Kidney (tissue), 14 donors: ENCODE data around the gene PPP1R16B. TPM values are rescaled to one million over a fixed set of nuclear protein-coding genes. Genes with fewer than 3 reads are reported as not detected.

Experiments used
- DNase-seq, 5 donors: peaks; one replicate each; pipeline ENCODE4 v3.0.0-alpha.2; 2013 to 2020
- FAIRE-seq: peaks from 2 replicates; lab custom pipeline; 2012; peaks lifted over from hg19 to GRCh38; lab: Jason Lieb, UNC
- H3K27ac ChIP-seq, 2 donors: one replicate each; pipeline ENCODE4 v1.7.0; 2013; ENCODE audit warnings: low read depth in 2 of 2, low read length in 2 of 2, inconsistent platforms in 1 of 2
- H3K27me3 ChIP-seq: one replicate; pipeline ENCODE4 v1.7.1; 2013; ENCODE audit warnings: low read length, inconsistent platforms; ENCODE audit not compliant: control insufficient read depth, insufficient read depth
- H3K36me3 ChIP-seq, 3 donors: one replicate each; pipeline versions ENCODE4 v1.7.0 to v1.7.1; 2013; ENCODE audit warnings: low read length in 3 of 3, control low read depth in 1 of 3, inconsistent platforms in 1 of 3; ENCODE audit not compliant: insufficient read depth in 3 of 3, control insufficient read depth in 2 of 3
- H3K4me1 ChIP-seq, 3 donors: one replicate each; pipeline versions ENCODE4 v1.7.0 to v1.7.1; 2013; ENCODE audit warnings: low read length in 3 of 3, inconsistent platforms in 1 of 3, low read depth in 1 of 3; ENCODE audit not compliant: control insufficient read depth in 2 of 3, insufficient read depth in 2 of 3
- H3K4me3 ChIP-seq, 3 donors: one replicate each; pipeline versions ENCODE4 v1.7.0 to v1.8.1; 2013; ENCODE audit warnings: low read length in 3 of 3, control low read depth in 1 of 3, inconsistent platforms in 1 of 3
- H3K9ac ChIP-seq, 3 donors: one replicate each; pipeline versions ENCODE4 v1.7.0 to v1.7.1; 2013; ENCODE audit warnings: low read length in 3 of 3, control low read depth in 1 of 3, inconsistent platforms in 1 of 3
- H3K9me3 ChIP-seq, 3 donors: one replicate each; pipeline versions ENCODE4 v1.7.0 to v1.7.1; 2013; ENCODE audit warnings: low read length in 3 of 3, control low read depth in 1 of 3, inconsistent platforms in 1 of 3; ENCODE audit not compliant: control insufficient read depth in 2 of 3, insufficient read depth in 1 of 3
- CTCF ChIP-seq: IDR thresholded peaks from 3 replicates; pipeline ENCODE4 v1.5.1; 2012; ENCODE audit warnings: mild to moderate bottlenecking, moderate library complexity, borderline replicate concordance; ENCODE audit not compliant: insufficient read depth; ENCODE audit errors: extremely low read depth
- intact Hi-C: fragments of 100-400 bp; cut with DNase I; formaldehyde crosslinking; loops from one replicate; pipeline ENCODE4 v1.11.1; 2022
- polyA plus RNA-seq: library from polyadenylated mRNA; stranded (reverse); fragments of 350-450 nt; fragmentation: Illumina TruSeq; extraction: RNeasy Lipid Tissue Mini Kit (QIAGEN cat#74804); gene quantifications from one replicate; pipeline ENCODE4 v1.2.3, GENCODE V29; 2014; ENCODE audit warnings: low read depth, low replicate concordance; ENCODE audit not compliant: insufficient read depth
- total RNA-seq: library from RNA; stranded (reverse); fragmentation: NEBNext Ultra II Directional; extraction: Animal tissue kit (Norgen Biotek cat#: 25700); gene quantifications from one replicate; pipeline ENCODE4 v1.2.1, GENCODE V29; 2021
- donor health status: control.
- donor health status: control.
- donor health status: control.
- donor health status: control.
- donor health status: control.
- donor health status: DM: yes; HTN: yes; CAD: no.
- donor health status: Normal renal cell carcinoma (clear cell type).

The PPP1R16B gene
- total and polyA plus RNA-seq, 2 donors from 2014 or later, result 11.5 to 29.4 TPM

DNA sequence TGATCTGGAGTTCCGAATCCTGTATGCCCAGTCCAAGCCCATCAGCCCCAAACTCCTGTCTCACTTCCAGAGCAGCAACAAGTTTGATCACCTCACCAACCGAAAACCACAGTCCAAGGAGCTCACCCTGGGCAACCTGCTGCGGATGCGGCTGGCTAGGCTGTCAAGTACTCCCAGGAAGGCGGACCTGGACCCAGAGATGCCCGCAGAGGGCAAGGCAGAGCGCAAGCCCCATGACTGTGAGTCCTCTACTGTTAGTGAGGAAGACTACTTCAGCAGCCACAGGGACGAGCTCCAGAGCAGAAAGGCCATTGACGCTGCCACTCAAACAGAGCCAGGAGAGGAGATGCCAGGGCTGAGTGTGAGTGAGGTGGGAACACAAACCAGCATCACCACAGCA lies 146.1 kb downstream of the PPP1R16B start:
- H3K36me3 ChIP-seq, result peaks cover 0 to 2% (median 0%) of the 10 kb centered on the region in 3 donors
- intact Hi-C loops, result no loop called here
- no peaks in the 10 kb centered on the region for H3K9me3 ChIP-seq
- DNase-seq (no peak), FAIRE-seq (no peak)
- H3K9ac ChIP-seq, result no peak overlapping the region
- H3K4me3 ChIP-seq, result no peak overlapping the region
- H3K4me1 ChIP-seq, result no peaks in the 10 kb centered on the region
- no peak for TF ChIP-seq CTCF
- H3K27ac ChIP-seq, result no peak overlapping the region
- no peaks in the 10 kb centered on the region for H3K27me3 ChIP-seq

GRCh38 chr20:38952153-38952552 lies 146.7 kb downstream of the PPP1R16B start:
- no peaks in the 10 kb centered on the region for H3K27me3 ChIP-seq
- no peak overlapping the region for H3K9ac ChIP-seq
- H3K4me3 ChIP-seq, result no peak overlapping the region
- TF ChIP-seq CTCF, result no peak
- H3K36me3 ChIP-seq, result peaks cover 0 to 2% (median 0%) of the 10 kb centered on the region in 3 donors
- no peaks in the 10 kb centered on the region for H3K4me1 ChIP-seq
- H3K27ac ChIP-seq, result no peak overlapping the region
- no peaks in the 10 kb centered on the region for H3K9me3 ChIP-seq
- intact Hi-C loops, result no loop called here
- DNase-seq, result no peak
- no peak for FAIRE-seq

DNA sequence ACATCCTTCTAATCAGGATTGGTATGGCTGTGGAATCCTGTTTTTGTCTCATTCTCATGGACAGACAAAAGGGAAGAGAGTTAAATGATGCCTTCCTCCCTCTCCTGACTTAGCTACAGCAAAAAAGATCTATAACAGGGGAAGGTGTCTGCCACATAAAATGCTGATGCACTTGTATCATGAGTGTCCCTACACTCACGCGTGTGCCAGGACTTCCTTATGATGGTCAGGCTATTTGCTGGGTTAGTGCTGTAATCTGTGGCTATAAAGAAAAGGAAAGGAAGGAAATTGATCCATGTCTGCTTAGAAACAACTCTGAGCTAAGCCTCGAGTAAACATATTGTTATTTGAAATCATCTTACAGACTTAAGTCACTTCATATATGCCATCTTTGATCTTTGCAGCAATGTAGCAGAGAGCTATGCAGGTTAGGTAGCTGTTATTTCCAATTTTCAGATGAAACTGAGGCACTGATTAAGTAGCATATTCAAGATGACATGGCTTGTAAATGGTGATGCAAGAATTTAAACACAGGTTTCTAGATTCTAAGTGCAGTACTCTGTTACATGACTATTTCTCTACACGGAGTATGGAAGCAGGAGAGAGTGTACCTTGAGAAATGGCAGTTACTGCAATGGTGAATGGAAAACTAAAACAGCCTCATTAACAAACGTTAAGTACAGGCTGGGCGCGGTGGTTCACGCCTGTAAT lies 148.3 kb downstream of the PPP1R16B start:
- Histone ChIP-seq H3K36me3 (peaks cover 0 to 2% (median 0%) of the 10 kb centered on the region in 3 donors), H3K4me3 (no peak overlapping the region), H3K4me1 (no peaks in the 10 kb centered on the region), H3K27me3 (no peaks in the 10 kb centered on the region), H3K9ac (no peak overlapping the region), H3K9me3 (no peaks in the 10 kb centered on the region), H3K27ac (no peak overlapping the region)
- FAIRE-seq, result no peak
- no peak for TF ChIP-seq CTCF
- intact Hi-C loops, result no loop called here
- DNase-seq, result no peak
